Mucosa of descending colon (tissue), 3 donors: ENCODE measurements around the gene MAP4. TPM values are rescaled to one million over a fixed set of nuclear protein-coding genes. Genes with fewer than 3 reads are reported as not detected.

ENCODE experiments used
- ATAC-seq: fragments of 200-7000 bp; cut with Tn5 transposase; one replicate; pipeline ENCODE4 v1.9.1; 2020; ENCODE audit warnings: mild to moderate bottlenecking, moderate library complexity
- DNase-seq, 3 donors: peaks; one replicate each; pipeline ENCODE4 v3.0.0-alpha.2; 2020
- H3K36me3 ChIP-seq: fragments of 200-600 bp; one replicate; pipeline ENCODE4 v1.8.0; 2021; ENCODE audit warnings: low read depth, mild to moderate bottlenecking
- H3K4me1 ChIP-seq: fragments of 200-600 bp; one replicate; pipeline ENCODE4 v1.8.0; 2021; ENCODE audit warnings: low read depth, mild to moderate bottlenecking
- H3K4me3 ChIP-seq: fragments of 200-600 bp; one replicate; pipeline ENCODE4 v1.8.0; 2021; ENCODE audit warnings: mild to moderate bottlenecking
- H3K9me3 ChIP-seq: fragments of 200-600 bp; one replicate; pipeline ENCODE4 v1.8.0; 2021; ENCODE audit warnings: mild to moderate bottlenecking
- intact Hi-C, 2 donors: fragments of 100-400 bp; cut with DNase I in 1 of 2; cut with micrococcal nuclease in 1 of 2; formaldehyde crosslinking; loops; one replicate each; pipeline versions ENCODE4 v1.11.0 to v1.11.1; 2022; cut with DNase I, micrococcal nuclease
- total RNA-seq, 3 donors: library from RNA; stranded (reverse); fragmentation: NEBNext Ultra II Directional in 2 of 3; extraction: Animal tissue kit (Norgen Biotek cat#: 25700) in 2 of 3; gene quantifications; one replicate each; pipeline versions ENCODE4 v1.2.1 to v1.2.4, GENCODE V29; 2021 to 2023
- TF ChIP-seq, protein P1 (sequence below): fragments of 200-600 bp; IDR thresholded peaks from one replicate; pipeline ENCODE4 v1.8.0; 2022; ENCODE audit warnings: antibody characterized with exemption, mild to moderate bottlenecking
- donor health status: DM: no; HTN: no; CAD: no; lungs with moderate emphysema.
- donor health status: DM: no; HTN: no; CAD: no.
- donor health status: DM: no; HTN: yes; CAD: no.

Gene MAP4
- total RNA-seq, 3 donors from 2014 or later = 104 to 316 (median 109) TPM

DNA sequence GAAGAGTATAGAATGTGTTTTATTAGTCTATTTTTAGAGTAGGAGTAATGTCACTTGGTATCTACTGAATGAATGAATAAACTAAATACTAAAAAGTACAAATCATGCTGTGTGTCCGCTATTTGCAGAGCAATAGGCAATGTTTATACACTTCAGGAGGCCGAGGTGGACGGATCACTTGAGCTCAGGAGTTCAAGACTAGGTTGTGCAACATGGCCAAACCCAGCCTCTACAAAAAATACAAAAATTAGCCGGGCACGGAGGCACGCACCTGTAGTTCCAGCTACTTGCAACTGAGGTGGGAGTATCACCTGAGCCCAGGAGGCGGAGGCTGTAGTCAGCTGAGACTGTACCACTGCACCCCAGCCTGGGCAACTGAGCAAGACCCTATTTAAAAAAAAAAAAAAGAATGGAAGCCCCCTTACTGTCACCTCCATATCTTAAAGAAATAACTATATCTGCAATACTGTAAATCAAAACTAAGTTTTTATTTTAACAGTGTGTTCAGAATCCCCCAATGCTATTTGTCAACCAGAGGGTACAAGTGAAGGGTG, 114.9 kb downstream of the MAP4 start:
- H3K36me3 ChIP-seq = no peaks in the 10 kb centered on the region
- DNase-seq (no peak), ATAC-seq (no peak)
- intact Hi-C loops = no loop called here
- H3K9me3 ChIP-seq = no peaks in the 10 kb centered on the region
- H3K4me3 ChIP-seq = no peak overlapping the region
- H3K4me1 ChIP-seq = no peaks in the 10 kb centered on the region
- TF ChIP-seq, protein P1, sequence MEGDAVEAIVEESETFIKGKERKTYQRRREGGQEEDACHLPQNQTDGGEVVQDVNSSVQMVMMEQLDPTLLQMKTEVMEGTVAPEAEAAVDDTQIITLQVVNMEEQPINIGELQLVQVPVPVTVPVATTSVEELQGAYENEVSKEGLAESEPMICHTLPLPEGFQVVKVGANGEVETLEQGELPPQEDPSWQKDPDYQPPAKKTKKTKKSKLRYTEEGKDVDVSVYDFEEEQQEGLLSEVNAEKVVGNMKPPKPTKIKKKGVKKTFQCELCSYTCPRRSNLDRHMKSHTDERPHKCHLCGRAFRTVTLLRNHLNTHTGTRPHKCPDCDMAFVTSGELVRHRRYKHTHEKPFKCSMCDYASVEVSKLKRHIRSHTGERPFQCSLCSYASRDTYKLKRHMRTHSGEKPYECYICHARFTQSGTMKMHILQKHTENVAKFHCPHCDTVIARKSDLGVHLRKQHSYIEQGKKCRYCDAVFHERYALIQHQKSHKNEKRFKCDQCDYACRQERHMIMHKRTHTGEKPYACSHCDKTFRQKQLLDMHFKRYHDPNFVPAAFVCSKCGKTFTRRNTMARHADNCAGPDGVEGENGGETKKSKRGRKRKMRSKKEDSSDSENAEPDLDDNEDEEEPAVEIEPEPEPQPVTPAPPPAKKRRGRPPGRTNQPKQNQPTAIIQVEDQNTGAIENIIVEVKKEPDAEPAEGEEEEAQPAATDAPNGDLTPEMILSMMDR = no peak

DNA sequence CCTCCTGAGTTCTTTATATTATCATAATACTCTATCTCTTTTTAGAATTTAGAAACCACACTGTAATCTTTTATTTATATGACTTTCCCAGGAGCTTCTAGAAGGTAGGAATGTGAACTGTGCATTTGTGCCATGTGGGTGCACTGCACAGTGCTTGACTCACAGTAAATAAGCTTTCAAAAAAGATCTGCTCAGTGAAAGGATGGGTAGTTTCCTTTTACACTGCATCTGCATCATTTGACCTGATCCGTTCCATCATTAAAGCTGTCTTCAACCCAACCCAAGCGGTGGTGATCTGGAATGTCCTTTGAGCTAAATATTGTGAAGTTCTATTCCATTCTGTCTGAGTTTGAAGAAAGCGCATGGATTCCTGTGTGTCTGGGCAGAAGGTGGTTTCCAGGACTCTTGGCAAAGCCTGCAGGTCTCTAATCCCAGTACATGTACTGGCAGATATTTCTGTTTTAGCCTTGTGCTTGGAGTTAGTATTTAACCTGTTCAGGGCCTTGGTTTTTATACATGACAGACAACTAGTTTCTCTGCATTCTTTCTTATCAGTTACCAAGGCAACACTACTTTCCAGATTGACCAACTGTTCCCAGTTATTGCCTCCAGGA, 116.6 kb downstream of the MAP4 start:
- DNase-seq (no peak), ATAC-seq (no peak)
- intact Hi-C loops = no loop called here

DNA sequence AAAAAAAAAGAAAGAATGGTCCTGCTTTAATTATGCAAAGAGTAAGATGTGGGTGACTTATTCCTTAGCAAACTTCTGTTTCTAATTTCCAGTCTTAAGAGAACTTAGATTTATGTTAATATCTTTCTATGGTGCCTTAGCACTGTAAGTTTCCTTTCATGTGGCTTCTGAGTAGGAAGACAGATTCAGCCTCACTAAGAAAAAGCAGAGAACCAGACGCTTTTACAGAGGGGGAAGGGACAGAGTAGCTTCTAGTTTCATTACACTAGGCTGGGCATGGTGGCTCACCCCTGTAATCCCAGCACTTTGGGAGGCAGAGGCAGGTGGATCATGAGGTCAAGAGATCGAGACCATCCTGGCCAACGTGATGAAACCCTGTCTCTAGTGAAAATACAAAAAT, 118.3 kb downstream of the MAP4 start:
- no peaks in the 10 kb centered on the region for H3K36me3 ChIP-seq
- H3K4me1 ChIP-seq = no peaks in the 10 kb centered on the region
- DNase-seq (no peak), ATAC-seq (no peak)
- no peaks in the 10 kb centered on the region for H3K9me3 ChIP-seq
- TF ChIP-seq, protein P1 = no peak
- intact Hi-C loops = no loop called here
- H3K4me3 ChIP-seq = no peak overlapping the region

More for the DNA sequence above, 116.6 kb downstream of the MAP4 start:
- Histone ChIP-seq H3K4me3 (no peak overlapping the region), H3K9me3 (no peaks in the 10 kb centered on the region), H3K36me3 (no peaks in the 10 kb centered on the region), H3K4me1 (no peaks in the 10 kb centered on the region)
- TF ChIP-seq, protein P1 = no peak

DNA sequence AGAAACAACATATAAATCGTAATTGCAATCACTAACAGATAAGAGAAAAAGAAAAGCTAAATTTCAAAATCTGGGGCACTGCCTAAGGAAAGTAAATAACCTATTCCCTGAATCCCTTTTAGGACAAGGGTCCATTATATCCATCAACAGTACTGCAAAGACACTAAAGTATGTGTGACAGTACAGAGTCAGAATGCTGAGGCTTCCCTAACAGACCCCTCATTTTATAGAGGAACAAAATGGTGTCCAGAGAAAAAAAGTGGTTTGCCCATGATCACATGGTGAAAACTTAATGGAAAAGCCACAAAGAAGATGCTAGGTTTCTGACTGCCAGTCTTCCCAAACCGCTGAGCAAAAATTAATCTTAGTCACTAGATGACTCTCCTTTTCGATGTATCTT, 119.5 kb downstream of the MAP4 start:
- DNase-seq (no peak), ATAC-seq (no peak)
- Histone ChIP-seq H3K4me1 (no peaks in the 10 kb centered on the region), H3K36me3 (no peaks in the 10 kb centered on the region), H3K9me3 (no peaks in the 10 kb centered on the region), H3K4me3 (no peak overlapping the region)
- TF ChIP-seq, protein P1 = no peak
- intact Hi-C loops = no loop called here

DNA sequence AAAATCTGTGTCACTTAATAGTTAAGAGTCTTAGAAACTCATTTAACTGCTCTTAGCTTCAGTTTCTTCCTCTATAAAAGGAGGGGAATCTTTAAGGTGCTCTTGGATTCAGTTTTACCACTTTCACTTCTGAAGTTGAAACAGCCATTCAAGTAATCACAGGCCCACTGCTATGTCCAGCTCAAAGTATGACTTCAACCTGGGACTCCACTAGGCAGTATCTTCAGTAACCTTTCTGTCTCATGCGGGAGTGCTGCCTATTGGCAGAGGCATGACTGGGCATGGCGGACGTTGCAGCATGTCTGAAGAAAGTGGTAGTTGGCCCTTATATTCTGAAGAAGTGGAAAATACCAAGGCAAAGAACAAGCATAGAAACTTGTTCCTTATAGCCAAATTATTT, 121.0 kb downstream of the MAP4 start:
- intact Hi-C loops = no loop called here
- Histone ChIP-seq H3K9me3 (no peaks in the 10 kb centered on the region), H3K36me3 (no peaks in the 10 kb centered on the region)

More for the DNA sequence above, 121.0 kb downstream of the MAP4 start:
- no peaks in the 10 kb centered on the region for H3K4me1 ChIP-seq
- ATAC-seq (no peak), DNase-seq (no peak)
- TF ChIP-seq, protein P1 = no peak
- H3K4me3 ChIP-seq = no peak overlapping the region
